ENCODE data around the gene KIF21B. TPM values are rescaled to one million over a fixed set of nuclear protein-coding genes. Genes with fewer than 3 reads are reported as not detected.

Gene KIF21B
- total RNA-seq, 2 donors from 2014 or later, result 0.48 to 1.5 TPM

- no peak for DNase-seq (ENCODE audit: low spot score)
- no peaks in the 10 kb centered on the region for H3K36me3 ChIP-seq
- TF ChIP-seq, protein P1, sequence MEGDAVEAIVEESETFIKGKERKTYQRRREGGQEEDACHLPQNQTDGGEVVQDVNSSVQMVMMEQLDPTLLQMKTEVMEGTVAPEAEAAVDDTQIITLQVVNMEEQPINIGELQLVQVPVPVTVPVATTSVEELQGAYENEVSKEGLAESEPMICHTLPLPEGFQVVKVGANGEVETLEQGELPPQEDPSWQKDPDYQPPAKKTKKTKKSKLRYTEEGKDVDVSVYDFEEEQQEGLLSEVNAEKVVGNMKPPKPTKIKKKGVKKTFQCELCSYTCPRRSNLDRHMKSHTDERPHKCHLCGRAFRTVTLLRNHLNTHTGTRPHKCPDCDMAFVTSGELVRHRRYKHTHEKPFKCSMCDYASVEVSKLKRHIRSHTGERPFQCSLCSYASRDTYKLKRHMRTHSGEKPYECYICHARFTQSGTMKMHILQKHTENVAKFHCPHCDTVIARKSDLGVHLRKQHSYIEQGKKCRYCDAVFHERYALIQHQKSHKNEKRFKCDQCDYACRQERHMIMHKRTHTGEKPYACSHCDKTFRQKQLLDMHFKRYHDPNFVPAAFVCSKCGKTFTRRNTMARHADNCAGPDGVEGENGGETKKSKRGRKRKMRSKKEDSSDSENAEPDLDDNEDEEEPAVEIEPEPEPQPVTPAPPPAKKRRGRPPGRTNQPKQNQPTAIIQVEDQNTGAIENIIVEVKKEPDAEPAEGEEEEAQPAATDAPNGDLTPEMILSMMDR (IDR thresholded peaks at IDR 0.05), result no peak
- no peaks in the 10 kb centered on the region for H3K9me3 ChIP-seq
- no peaks in the 10 kb centered on the region for H3K4me1 ChIP-seq
- no peaks in the 10 kb centered on the region for H3K27me3 ChIP-seq
- H3K4me3 ChIP-seq, result no peak overlapping the region
- H3K27ac ChIP-seq, result no peak overlapping the region
These were observed 34.8 kb downstream of the KIF21B start for GRCh38 chr1:200988693-200989092.

- no peaks in the 10 kb centered on the region for H3K36me3 ChIP-seq
- no peaks in the 10 kb centered on the region for H3K27me3 ChIP-seq
- no peaks in the 10 kb centered on the region for H3K9me3 ChIP-seq
- TF ChIP-seq, protein P1 (IDR thresholded peaks at IDR 0.05), result no peak
- H3K4me1 ChIP-seq, result no peaks in the 10 kb centered on the region
- no peak overlapping the region for H3K4me3 ChIP-seq
- H3K27ac ChIP-seq, result no peak overlapping the region
- no peak for DNase-seq (ENCODE audit: low spot score)
These were observed 38.0 kb downstream of the KIF21B start for GRCh38 chr1:200985481-200985880.

GRCh38 chr1:200983035-200983561 lies 40.4 kb downstream of the KIF21B start:
- DNase-seq (ENCODE audit: low spot score), result no peak
- H3K4me1 ChIP-seq, result no peaks in the 10 kb centered on the region
- H3K27me3 ChIP-seq, result no peaks in the 10 kb centered on the region
- TF ChIP-seq, protein P1 (IDR thresholded peaks at IDR 0.05), result no peak
- H3K9me3 ChIP-seq, result no peaks in the 10 kb centered on the region
- H3K27ac ChIP-seq, result no peak overlapping the region
- no peaks in the 10 kb centered on the region for H3K36me3 ChIP-seq
- H3K4me3 ChIP-seq, result no peak overlapping the region

- no peak overlapping the region for H3K27ac ChIP-seq
- no peak for DNase-seq (ENCODE audit: low spot score)
- no peaks in the 10 kb centered on the region for H3K4me1 ChIP-seq
- no peak overlapping the region for H3K4me3 ChIP-seq
- H3K9me3 ChIP-seq, result no peaks in the 10 kb centered on the region
- H3K27me3 ChIP-seq, result no peaks in the 10 kb centered on the region
- no peaks in the 10 kb centered on the region for H3K36me3 ChIP-seq
- TF ChIP-seq, protein P1 (IDR thresholded peaks at IDR 0.05), result no peak
These were observed 41.2 kb downstream of the KIF21B start for GRCh38 chr1:200982071-200982945.

DNA sequence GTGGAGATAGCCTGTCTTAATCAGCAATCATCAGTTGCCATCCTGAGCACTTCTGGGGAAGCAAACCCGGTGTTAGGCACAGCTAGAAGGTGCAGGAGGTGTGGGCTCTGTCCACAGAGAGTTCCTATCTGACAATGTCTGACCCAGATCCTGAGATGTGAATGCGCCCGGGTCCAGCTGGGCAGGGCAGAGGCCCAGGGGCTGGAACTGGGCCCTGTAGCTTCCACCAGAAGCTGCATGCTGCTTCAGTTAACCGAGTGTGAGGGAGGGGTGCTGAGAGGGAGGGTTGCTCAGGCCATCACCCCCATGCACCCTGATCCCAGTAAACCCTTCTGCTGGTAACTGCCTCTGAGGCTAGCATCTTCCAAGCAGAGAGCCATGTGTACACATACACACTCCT lies 42.2 kb downstream of the KIF21B start:
- Histone ChIP-seq H3K9me3 (no peaks in the 10 kb centered on the region), H3K4me1 (no peaks in the 10 kb centered on the region), H3K27me3 (no peaks in the 10 kb centered on the region), H3K36me3 (no peaks in the 10 kb centered on the region), H3K4me3 (no peak overlapping the region), H3K27ac (no peak overlapping the region)
- TF ChIP-seq, protein P1 (IDR thresholded peaks at IDR 0.05), result no peak
- DNase-seq (ENCODE audit: low spot score), result no peak
